ENCODE results near the gene PSEN2. TPM values are rescaled to one million over a fixed set of nuclear protein-coding genes. Genes with fewer than 3 reads are reported as not detected.
A peak's percentile ranks its signal among the peaks of the same experiment; 100 is the strongest.

The PSEN2 gene
- total and polyA plus RNA-seq, 9 of the 15 experiments (the other 6 are each of a cell fraction or from before 2014, with no cell fraction given): 2.3 to 21.5 (median 13.7) TPM

GRCh38 chr1:226939438-226940028 lies 69.1 kb downstream of the PSEN2 start (continued):
- TF ChIP-seq TSHZ1 (CRISPR knock-in tag; IDR thresholded peaks at IDR 0.05) (no peak), BACH1 (tag; IDR thresholded peaks at IDR 0.05) (peak; percentile 19; the same call in 1 of the 2 replicates), ZBTB1 (CRISPR knock-in tag; IDR thresholded peaks at IDR 0.05; ENCODE audit: borderline replicate concordance, low read depth) (no peak), GTF2B (IDR thresholded peaks at IDR 0.05; ENCODE audit: extremely low read depth, insufficient read length) (no peak), IRF9 (tag; IDR thresholded peaks at IDR 0.05) (no peak), PRMT5 (CRISPR knock-in tag; IDR thresholded peaks at IDR 0.05) (no peak), TARDBP (IDR thresholded peaks at IDR 0.05) (peak; percentile 42; the same call in 1 of the 2 replicates), HSF4 (CRISPR knock-in tag; IDR thresholded peaks at IDR 0.05; ENCODE audit: borderline replicate concordance) (no peak), KLF10 (CRISPR knock-in tag; IDR thresholded peaks at IDR 0.05) (peak; percentile 27; the same call in 1 of the 2 replicates), ZNF239 (CRISPR knock-in tag; IDR thresholded peaks at IDR 0.05) (0 out of 2 replicates have a peak, but pooled peaks have one; percentile 49), TAF7 (tag; IDR thresholded peaks at IDR 0.05) (peak; percentile 90), NKRF (IDR thresholded peaks at IDR 0.05; ENCODE audit: borderline replicate concordance) (0 out of 2 replicates have a peak, but pooled peaks have one; percentile 15), HDAC3 (IDR thresholded peaks at IDR 0.05; ENCODE audit: borderline replicate concordance, partially characterized antibody) (no peak), ZNF707 (CRISPR knock-in tag; conservative IDR thresholded peaks at IDR 0.05) (no peak), ZNF778 (CRISPR knock-in tag; IDR thresholded peaks at IDR 0.05) (no peak), KLF1 (tag; IDR thresholded peaks at IDR 0.05) (no peak), TAF1 (IDR thresholded peaks at IDR 0.05; ENCODE audit: control insufficient read depth, extremely low read depth, insufficient read depth, low read length, severe bottlenecking) (peak; percentile 82), TEAD1 (CRISPR knock-in tag; IDR thresholded peaks at IDR 0.05) (peak; percentile 24 to 93; a peak in 2 of 4 replicates), HES1 (IDR thresholded peaks at IDR 0.05; ENCODE audit: low read depth) (no peak), SMAD3 (CRISPR knock-in tag; conservative IDR thresholded peaks at IDR 0.05) (0 out of 2 replicates have a peak, but pooled peaks have one; percentile 44), RHOXF2B (CRISPR knock-in tag; conservative IDR thresholded peaks at IDR 0.05) (peak; percentile 78; the same call in 1 of the 2 replicates)
